IMR-90 (cell line): ENCODE measurements around the gene PPP2R1B. TPM values are rescaled to one million over a fixed set of nuclear protein-coding genes. Genes with fewer than 3 reads are reported as not detected.

Experiments
- ATAC-seq: fragments of 200-7000 bp; cut with Tn5 transposase; 2 replicates; pipeline ENCODE4 v1.9.1; 2020; ENCODE audit warnings: low read depth, mild to moderate bottlenecking, moderate library complexity
- BruUV-seq: library from RNA; stranded (reverse); fragments of 400-500 nt; replicated peaks from 2 replicates; lab custom pipeline; 2021; lab: Mats Ljungman, UMichigan
- CTCF ChIA-PET: fragments of 300-600 bp; formaldehyde crosslinking; extraction: SDS; loops from one replicate; lab custom pipeline; 2021; ENCODE audit warnings: antibody characterized with exemption; lab: Yijun Ruan, JAX
- POLR2A ChIA-PET: fragments of 300-600 bp; sonication (Branson Sonifier 250); formaldehyde crosslinking; loops from one replicate; lab custom pipeline; 2022; ENCODE audit warnings: antibody characterized with exemption; ENCODE audit not compliant: unreplicated experiment; lab: Charles Lee
- DNase-seq: peaks from one replicate; pipeline ENCODE4 v3.0.0; 2013
- H2AFZ ChIP-seq: replicated peaks from 2 replicates; pipeline ENCODE3; 2013; ENCODE audit warnings: low read length, mild to moderate bottlenecking; ENCODE audit not compliant: poor library complexity
- H2AK5ac ChIP-seq: 2 replicates; pipeline ENCODE4 v1.6.1; 2013; ENCODE audit warnings: low read depth, low read length, inconsistent platforms
- H2AK9ac ChIP-seq: replicated peaks from 2 replicates; pipeline ENCODE3; 2013; ENCODE audit warnings: mild to moderate bottlenecking, low read depth, low read length, moderate library complexity; ENCODE audit not compliant: poor library complexity
- H2BK120ac ChIP-seq: 2 replicates; pipeline ENCODE4 v1.6.1; 2013; ENCODE audit warnings: low read depth, low read length, inconsistent platforms
- H2BK15ac ChIP-seq: 3 replicates; pipeline ENCODE4 v1.6.1; 2013; ENCODE audit warnings: low read depth, low read length, inconsistent platforms
- H2BK20ac ChIP-seq: 2 replicates; pipeline ENCODE4 v1.6.1; 2013; ENCODE audit warnings: low read depth, mild to moderate bottlenecking, inconsistent platforms, low read length, moderate library complexity
- H2BK5ac ChIP-seq: 2 replicates; pipeline ENCODE4 v1.6.1; 2013; ENCODE audit warnings: mild to moderate bottlenecking, low read depth, low read length, inconsistent platforms; ENCODE audit not compliant: poor library complexity, severe bottlenecking
- H3K14ac ChIP-seq: replicated peaks from 2 replicates; pipeline ENCODE4 v1.6.1; 2013; ENCODE audit warnings: low read depth, low read length, inconsistent platforms
- H3K18ac ChIP-seq: 2 replicates; pipeline ENCODE4 v1.6.1; 2013; ENCODE audit warnings: low read depth, low read length, control low read depth
- H3K23ac ChIP-seq: 2 replicates; pipeline ENCODE4 v1.6.1; 2013; ENCODE audit warnings: low read depth, low read length, inconsistent platforms
- H3K27ac ChIP-seq: 2 replicates; pipeline ENCODE4 v1.5.1; 2013; ENCODE audit warnings: mild to moderate bottlenecking, control low read depth, low read length; ENCODE audit not compliant: insufficient read depth
- H3K27me3 ChIP-seq: 2 replicates; pipeline ENCODE4 v1.6.1; 2013; ENCODE audit warnings: low read length; ENCODE audit not compliant: control insufficient read depth, insufficient read depth
- H3K36me3 ChIP-seq: 2 replicates; pipeline ENCODE4 v1.6.1; 2013; ENCODE audit warnings: low read length, mixed read lengths; ENCODE audit not compliant: control insufficient read depth, insufficient read depth
- H3K4ac ChIP-seq: 2 replicates; pipeline ENCODE4 v1.6.1; 2013; ENCODE audit warnings: low read depth, low read length, inconsistent platforms
- H3K4me1 ChIP-seq: 2 replicates; pipeline ENCODE4 v1.6.1; 2013; ENCODE audit warnings: low read length, mixed read lengths; ENCODE audit not compliant: control insufficient read depth, insufficient read depth
- H3K4me2 ChIP-seq: 2 replicates; pipeline ENCODE4 v1.6.1; 2013; ENCODE audit warnings: low read depth, mild to moderate bottlenecking, control low read depth, low read length, moderate library complexity
- H3K4me3 ChIP-seq: 2 replicates; pipeline ENCODE4 v1.5.1; 2013; ENCODE audit warnings: low read depth, mild to moderate bottlenecking, control low read depth, low read length, moderate library complexity; ENCODE audit not compliant: insufficient read depth
- H3K56ac ChIP-seq: 2 replicates; pipeline ENCODE4 v1.6.1; 2013; ENCODE audit warnings: low read length, inconsistent platforms; ENCODE audit not compliant: insufficient read depth; ENCODE audit errors: extremely low read depth
- H3K79me1 ChIP-seq, 2 experiments: 2 replicates each; pipeline ENCODE4 v1.6.1; 2013; ENCODE audit warnings: low read length in 2 of 2, inconsistent platforms in 1 of 2, low read depth in 1 of 2
- H3K9ac ChIP-seq: 2 replicates; pipeline ENCODE4 v1.6.1; 2013; ENCODE audit warnings: low read depth, low read length, control low read depth
- H3K9me1 ChIP-seq: 2 replicates; pipeline ENCODE4 v1.6.1; 2013; ENCODE audit warnings: low read length, inconsistent platforms; ENCODE audit not compliant: insufficient read depth
- H3K9me3 ChIP-seq: 2 replicates; pipeline ENCODE4 v1.6.1; 2013; ENCODE audit warnings: low read length; ENCODE audit not compliant: control insufficient read depth, insufficient read depth
- H4K20me1 ChIP-seq: 2 replicates; pipeline ENCODE4 v1.6.1; 2013; ENCODE audit warnings: low read length, inconsistent platforms; ENCODE audit not compliant: insufficient read depth
- H4K5ac ChIP-seq: 2 replicates; pipeline ENCODE4 v1.6.1; 2013; ENCODE audit warnings: mild to moderate bottlenecking, low read depth, low read length, control low read depth
- H4K8ac ChIP-seq, 2 experiments: 2 replicates each; pipeline ENCODE4 v1.6.1; 2013; ENCODE audit warnings: low read depth in 2 of 2, low read length in 2 of 2, control low read depth in 1 of 2, inconsistent platforms in 1 of 2
- H4K91ac ChIP-seq: 2 replicates; pipeline ENCODE4 v1.6.1; 2013; ENCODE audit warnings: low read depth, low read length, inconsistent platforms; ENCODE audit not compliant: insufficient read depth
- BHLHE40 ChIP-seq: fragments of 150-350 bp; IDR thresholded peaks from 2 replicates; pipeline ENCODE4 v1.6.1; 2016; ENCODE audit warnings: mild to moderate bottlenecking, low read depth, low read length
- CEBPB ChIP-seq: IDR thresholded peaks from 2 replicates; pipeline ENCODE4 v1.6.1; 2012; ENCODE audit warnings: low read depth, low read length, improper control_type of control experiment
- CHD1 ChIP-seq: IDR thresholded peaks from 2 replicates; pipeline ENCODE4 v1.6.1; 2012; ENCODE audit warnings: low read depth, low read length, improper control_type of control experiment
- CTCF ChIP-seq: conservative IDR thresholded peaks from 2 replicates; pipeline ENCODE4 v1.5.1; 2012; ENCODE audit warnings: mild to moderate bottlenecking, low read depth, low read length, improper control_type of control experiment
- ELK1 ChIP-seq: fragments of 150-350 bp; IDR thresholded peaks from 2 replicates; pipeline ENCODE4 v1.6.1; 2016; ENCODE audit warnings: low read depth, mild to moderate bottlenecking, low read length, moderate library complexity, borderline replicate concordance
- FOS ChIP-seq: fragments of 150-350 bp; IDR thresholded peaks from 2 replicates; pipeline ENCODE4 v1.6.1; 2016; ENCODE audit warnings: low read depth, low read length
- MAFK ChIP-seq: IDR thresholded peaks from 2 replicates; pipeline ENCODE4 v1.6.1; 2012; ENCODE audit warnings: low read depth, low read length, improper control_type of control experiment
- MAZ ChIP-seq: IDR thresholded peaks from 2 replicates; pipeline ENCODE4 v1.6.1; 2012; ENCODE audit warnings: low read depth, mild to moderate bottlenecking, low read length, improper control_type of control experiment, moderate library complexity, borderline replicate concordance
- MXI1 ChIP-seq: IDR thresholded peaks from 2 replicates; pipeline ENCODE4 v1.6.1; 2012; ENCODE audit warnings: low read depth, mild to moderate bottlenecking, low read length, moderate library complexity, borderline replicate concordance
- NFE2L2 ChIP-seq: fragments of 150-350 bp; IDR thresholded peaks from 2 replicates; pipeline ENCODE4 v1.6.1; 2016; ENCODE audit warnings: low read depth, mild to moderate bottlenecking, low read length
- POLR2A ChIP-seq: IDR thresholded peaks from 2 replicates; pipeline ENCODE4 v1.6.1; 2012; ENCODE audit warnings: mild to moderate bottlenecking, low read depth, low read length
- RAD21 ChIP-seq: IDR thresholded peaks from 2 replicates; pipeline ENCODE4 v1.6.1; 2012; ENCODE audit warnings: low read length, improper control_type of control experiment
- RCOR1 ChIP-seq: IDR thresholded peaks from 2 replicates; pipeline ENCODE4 v1.6.1; 2012; ENCODE audit warnings: mild to moderate bottlenecking, low read length, improper control_type of control experiment; ENCODE audit not compliant: insufficient replicate concordance
- RFX5 ChIP-seq: IDR thresholded peaks from 2 replicates; pipeline ENCODE4 v1.8.0; 2012; ENCODE audit warnings: low read depth, mild to moderate bottlenecking, low read length, moderate library complexity
- SMC3 ChIP-seq: fragments of 150-350 bp; IDR thresholded peaks from 2 replicates; pipeline ENCODE4 v1.6.1; 2016; ENCODE audit warnings: low read depth, mild to moderate bottlenecking, antibody characterized with exemption, low read length, moderate library complexity
- USF2 ChIP-seq: fragments of 150-350 bp; IDR thresholded peaks from 2 replicates; pipeline ENCODE4 v1.6.1; 2017; ENCODE audit warnings: mild to moderate bottlenecking, antibody characterized with exemption, low read length, low read depth
- WGBS, 2 experiments: methylation state at CpG; one replicate each; pipeline versions ENCODE4 v1.1.5 to v1.1.7; 2013; ENCODE audit warnings: missing lambda C conversion rate in 2 of 2; ENCODE audit not compliant: insufficient read length in 1 of 2; ENCODE audit errors: extremely low coverage in 2 of 2; 5-methylcytosine and 5-hydroxymethylcytosine counted together
- dilution Hi-C: fragments of 300-500 bp; cut with HindIII; formaldehyde crosslinking; loops from one replicate; pipeline ENCODE4 v1.14.3; 2018; ENCODE audit warnings: low sequenced_read_pairs; ENCODE audit not compliant: unreplicated experiment
- in situ Hi-C: fragments of 300-500 bp; cut with MboI; formaldehyde crosslinking; loops from 3 replicates; pipeline ENCODE4 v1.14.3; 2019; ENCODE audit warnings: low sequenced_read_pairs, inconsistent platforms, mixed read lengths
- intact Hi-C: fragments of 100-400 bp; cut with micrococcal nuclease; formaldehyde crosslinking; loops from 2 replicates; pipeline ENCODE4 v1.10.0; 2022
- polyA plus RNA-seq, 3 experiments: library from polyadenylated mRNA; depleted of rRNA; stranded (reverse); fragments of >200 nt; gene quantifications; 2 replicates each; pipeline ENCODE4 v1.2.3, GENCODE V29; 2012; ENCODE audit warnings: low replicate concordance in 1 of 3
- total RNA-seq: library from RNA; depleted of rRNA; stranded (reverse); fragments of >200 nt; gene quantifications from 2 replicates; pipeline ENCODE4 v1.2.3, GENCODE V29; 2012

Gene PPP2R1B
- total and polyA plus RNA-seq, 2 of the 4 experiments (the other 2 are of a cell fraction), result 23.0 to 62.9 TPM

- no peak overlapping the region for H3K23ac ChIP-seq
- in situ Hi-C loops, result no loop called here
- intact Hi-C loops, result no loop called here
- no peak overlapping the region for H3K4ac ChIP-seq
- H3K14ac ChIP-seq, result no peak overlapping the region
- H3K18ac ChIP-seq, result no peak overlapping the region
- H3K36me3 ChIP-seq, result peaks cover 12% of the 10 kb centered on the region
- 83% methylated on average over 1 of the region's 2 CpGs; no CpG with 5 or more reads in 1 of the 2 experiments for WGBS, 2 experiments
- H2AK5ac ChIP-seq, result no peak overlapping the region
- no peak overlapping the region for H3K27ac ChIP-seq
- ATAC-seq (no peak), DNase-seq (no peak)
- no peak overlapping the region for H4K8ac ChIP-seq
- H4K20me1 ChIP-seq, result no peaks in the 10 kb centered on the region
- no peaks in the 10 kb centered on the region for H3K4me1 ChIP-seq
- no peak overlapping the region for H4K91ac ChIP-seq
- no peak overlapping the region for H3K4me3 ChIP-seq
- H2AFZ ChIP-seq, result no peak overlapping the region
- TF ChIP-seq FOS (no peak), MAFK (no peak), MAZ (no peak), RFX5 (no peak), CHD1 (no peak), CTCF (no peak), POLR2A (no peak), RAD21 (no peak), ELK1 (no peak), SMC3 (no peak), RCOR1 (no peak), MXI1 (no peak), BHLHE40 (no peak), NFE2L2 (no peak), CEBPB (no peak), USF2 (no peak)
- no peaks in the 10 kb centered on the region for H3K9me3 ChIP-seq
- peaks cover 0 to 3% of the 10 kb centered on the region in 2 experiments; a peak in 2 of 4 replicates for H3K79me1 ChIP-seq
- H3K56ac ChIP-seq, result no peak overlapping the region
- H2BK120ac ChIP-seq, result no peak overlapping the region
- no peaks in the 10 kb centered on the region for H3K9me1 ChIP-seq
- no peak overlapping the region for H3K9ac ChIP-seq
- no peak overlapping the region for H2BK15ac ChIP-seq
- ChIA-PET CTCF (interaction anchor here (0.6 kb wide), 1 partner anchor 20 kb away, joined by 5 read pairs; no protein-coding TSS in a partner anchor), POLR2A (no interaction called here)
- no peak overlapping the region for H3K4me2 ChIP-seq
- H4K5ac ChIP-seq, result no peak overlapping the region
- no peak overlapping the region for H2BK5ac ChIP-seq
- H2BK20ac ChIP-seq, result no peak overlapping the region
- no peak overlapping the region for H2AK9ac ChIP-seq
- dilution Hi-C loops, result no loop called here
- no TSS peak for BruUV-seq
- H3K27me3 ChIP-seq, result no peaks in the 10 kb centered on the region
These were observed 22.3 kb upstream of the PPP2R1B start for GRCh38 chr11:111788464-111788863.
